Body of pancreas (tissue), 4 donors: ENCODE data around the gene KRTAP10-8. TPM values are rescaled to one million over a fixed set of nuclear protein-coding genes. Genes with fewer than 3 reads are reported as not detected.

Experiments used
- ATAC-seq: fragments of 150-250 bp; one replicate; pipeline ENCODE4 v1.9.1; 2016
- DNase-seq, 4 donors: peaks; one replicate each; pipeline ENCODE4 v3.0.0-alpha.2; 2019
- H3K27ac ChIP-seq, 4 donors: fragments of 200-600 bp; sonication (generic); 1 replicate in 3 of 4; 2 replicates in 1 of 4; pipeline versions ENCODE4 v1.5.1 to v1.6.1; 2016 to 2019; ENCODE audit warnings: mild to moderate bottlenecking in 1 of 4, mixed read lengths in 1 of 4, moderate library complexity in 1 of 4
- H3K27me3 ChIP-seq, 2 donors: fragments of 200-600 bp; sonication (generic); one replicate each; pipeline ENCODE4 v1.6.0; 2016; ENCODE audit warnings: mild to moderate bottlenecking in 1 of 2
- H3K36me3 ChIP-seq, 2 donors: fragments of 200-600 bp; sonication (generic); replicated peaks in 1 of 2; 2 replicates each; pipeline ENCODE4 v1.5.1; 2016; ENCODE audit warnings: low read depth in 2 of 2; ENCODE audit not compliant: insufficient read depth in 1 of 2
- H3K4me1 ChIP-seq: fragments of 200-600 bp; sonication (generic); one replicate; pipeline ENCODE4 v1.6.0; 2016
- H3K4me3 ChIP-seq, 2 donors: fragments of 200-600 bp; sonication (generic); 1 replicate in 1 of 2; 2 replicates in 1 of 2; pipeline ENCODE4 v1.5.1; 2016 to 2019
- H3K9me3 ChIP-seq, 3 donors: fragments of 200-600 bp; sonication (generic); 1 replicate in 2 of 3; 2 replicates in 1 of 3; pipeline ENCODE4 v1.5.1; 2016
- POLR2A ChIP-seq, 3 donors: fragments of 450-650 bp; IDR thresholded peaks; one replicate each; pipeline ENCODE4 v1.6.1; 2016; ENCODE audit warnings: antibody characterized with exemption in 3 of 3, mild to moderate bottlenecking in 2 of 3
- WGBS, 2 donors: methylation state at CpG; one replicate each; pipeline ENCODE4 v1.1.5; 2017; 5-methylcytosine and 5-hydroxymethylcytosine counted together
- intact Hi-C: fragments of 100-400 bp; cut with DNase I; formaldehyde crosslinking; loops from one replicate; pipeline ENCODE4 v1.15.1; 2023
- total RNA-seq, 2 donors: library from RNA; depleted of rRNA; stranded (reverse); fragments of >200 nt; gene quantifications; one replicate each; pipeline ENCODE4 v1.1.0, GENCODE V29; 2016
- TF ChIP-seq, protein P1 (sequence below), 7 experiments: fragments of 450-650 bp in 4 of 7; fragments of 200-600 bp in 3 of 7; sonication (generic) in 3 of 7; IDR thresholded peaks; one replicate each; pipeline ENCODE4 v1.5.1; 2016 to 2019; ENCODE audit warnings: antibody characterized with exemption in 7 of 7

Gene KRTAP10-8
- total RNA-seq, 2 donors from 2014 or later: not detected

- Histone ChIP-seq H3K27me3 (peaks cover 0 to 4% of the 10 kb centered on the region in 2 donors), H3K4me1 (no peaks in the 10 kb centered on the region), H3K27ac (no peak overlapping the region), H3K9me3 (peaks cover 0 to 3% (median 0%) of the 10 kb centered on the region in 3 donors), H3K4me3 (no peak overlapping the region), H3K36me3 (no peaks in the 10 kb centered on the region)
- DNase-seq (no peak), ATAC-seq (no peak)
- TF ChIP-seq, protein P1, sequence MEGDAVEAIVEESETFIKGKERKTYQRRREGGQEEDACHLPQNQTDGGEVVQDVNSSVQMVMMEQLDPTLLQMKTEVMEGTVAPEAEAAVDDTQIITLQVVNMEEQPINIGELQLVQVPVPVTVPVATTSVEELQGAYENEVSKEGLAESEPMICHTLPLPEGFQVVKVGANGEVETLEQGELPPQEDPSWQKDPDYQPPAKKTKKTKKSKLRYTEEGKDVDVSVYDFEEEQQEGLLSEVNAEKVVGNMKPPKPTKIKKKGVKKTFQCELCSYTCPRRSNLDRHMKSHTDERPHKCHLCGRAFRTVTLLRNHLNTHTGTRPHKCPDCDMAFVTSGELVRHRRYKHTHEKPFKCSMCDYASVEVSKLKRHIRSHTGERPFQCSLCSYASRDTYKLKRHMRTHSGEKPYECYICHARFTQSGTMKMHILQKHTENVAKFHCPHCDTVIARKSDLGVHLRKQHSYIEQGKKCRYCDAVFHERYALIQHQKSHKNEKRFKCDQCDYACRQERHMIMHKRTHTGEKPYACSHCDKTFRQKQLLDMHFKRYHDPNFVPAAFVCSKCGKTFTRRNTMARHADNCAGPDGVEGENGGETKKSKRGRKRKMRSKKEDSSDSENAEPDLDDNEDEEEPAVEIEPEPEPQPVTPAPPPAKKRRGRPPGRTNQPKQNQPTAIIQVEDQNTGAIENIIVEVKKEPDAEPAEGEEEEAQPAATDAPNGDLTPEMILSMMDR (IDR thresholded peaks at IDR 0.05): no peak
- TF ChIP-seq POLR2A (IDR thresholded peaks at IDR 0.05): no peak
- 11 to 22% methylated on average over 11 to 20 of the region's 21 CpGs for WGBS, 2 donors
- intact Hi-C loops: no loop called here
These were observed 37.2 kb upstream of the KRTAP10-8 start for GRCh38 chr21:44574457-44575306.

- Histone ChIP-seq H3K9me3 (peaks cover 0 to 3% (median 0%) of the 10 kb centered on the region in 3 donors), H3K36me3 (no peaks in the 10 kb centered on the region), H3K4me1 (no peaks in the 10 kb centered on the region), H3K4me3 (no peak overlapping the region), H3K27me3 (peaks cover 0 to 4% of the 10 kb centered on the region in 2 donors), H3K27ac (no peak overlapping the region)
- TF ChIP-seq, protein P1 (IDR thresholded peaks at IDR 0.05): no peak
- no peak for TF ChIP-seq POLR2A (IDR thresholded peaks at IDR 0.05)
- intact Hi-C loops: no loop called here
- DNase-seq (no peak), ATAC-seq (no peak)
- WGBS, 2 donors: 70 to 81% methylated on average over 18 to 20 of the region's 20 CpGs
These were observed 36.4 kb upstream of the KRTAP10-8 start for GRCh38 chr21:44575307-44576024.

GRCh38 chr21:44576025-44576420 lies 35.9 kb upstream of the KRTAP10-8 start:
- WGBS, 2 donors: 81 to 82% methylated on average over 8 to 10 of the region's 10 CpGs
- Histone ChIP-seq H3K27ac (no peak overlapping the region), H3K27me3 (peaks cover 0 to 4% of the 10 kb centered on the region in 2 donors), H3K4me1 (no peaks in the 10 kb centered on the region), H3K9me3 (peaks cover 0 to 3% (median 0%) of the 10 kb centered on the region in 3 donors), H3K36me3 (no peaks in the 10 kb centered on the region), H3K4me3 (no peak overlapping the region)
- TF ChIP-seq, protein P1 (IDR thresholded peaks at IDR 0.05): no peak
- TF ChIP-seq POLR2A (IDR thresholded peaks at IDR 0.05): no peak
- ATAC-seq (no peak), DNase-seq (no peak)
- intact Hi-C loops: no loop called here

DNA sequence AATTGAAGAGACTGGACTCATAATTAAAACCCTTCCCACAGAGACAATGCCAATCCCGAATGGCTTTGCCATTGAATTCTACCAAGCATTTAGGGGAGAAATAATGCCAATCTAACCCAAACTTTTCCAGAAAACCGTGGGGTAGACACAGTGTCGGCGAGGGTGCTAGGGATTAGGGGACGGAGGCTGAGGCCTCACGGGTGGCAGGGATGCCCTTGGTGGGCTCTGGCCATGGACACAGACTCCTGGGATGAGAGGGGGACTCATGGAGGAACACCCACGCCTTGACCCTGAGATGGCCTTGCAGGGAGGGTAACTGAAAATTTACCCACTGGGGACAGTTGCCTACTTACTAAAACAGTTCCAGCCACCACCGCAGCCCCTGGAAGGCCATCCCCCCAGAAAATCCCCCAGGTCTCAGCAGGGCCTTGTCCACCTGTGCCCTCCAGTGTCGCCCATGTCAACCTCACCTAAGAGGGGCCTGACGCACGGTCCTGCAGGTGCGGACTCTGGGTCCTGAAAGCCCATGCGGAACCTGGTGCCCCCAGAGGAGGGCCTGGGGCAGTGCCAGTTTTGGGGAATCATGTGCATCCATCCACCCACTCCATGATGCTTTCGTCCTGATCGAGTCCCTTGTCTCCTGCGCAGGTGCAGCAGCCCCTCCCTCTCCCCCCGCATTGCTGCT lies 33.4 kb upstream of the KRTAP10-8 start:
- Histone ChIP-seq H3K9me3 (peaks cover 0 to 3% (median 0%) of the 10 kb centered on the region in 3 donors), H3K4me1 (no peaks in the 10 kb centered on the region), H3K36me3 (no peaks in the 10 kb centered on the region), H3K27me3 (peaks cover 0 to 4% of the 10 kb centered on the region in 2 donors), H3K4me3 (no peak overlapping the region), H3K27ac (no peak overlapping the region)
- WGBS, 2 donors: 78 to 85% methylated on average over 4 to 16 of the region's 17 CpGs
- intact Hi-C loops: no loop called here
- DNase-seq (no peak), ATAC-seq (no peak)
- TF ChIP-seq, protein P1 (IDR thresholded peaks at IDR 0.05): no peak
- TF ChIP-seq POLR2A (IDR thresholded peaks at IDR 0.05): no peak
